Fibroblast of the conjunctiva (primary cell): ENCODE data around the gene IL20.

ENCODE experiments used
- DNase-seq: peaks from one replicate; pipeline ENCODE4 v3.0.0-alpha.2; 2010; ENCODE audit warnings: low read depth

The IL20 gene

DNA sequence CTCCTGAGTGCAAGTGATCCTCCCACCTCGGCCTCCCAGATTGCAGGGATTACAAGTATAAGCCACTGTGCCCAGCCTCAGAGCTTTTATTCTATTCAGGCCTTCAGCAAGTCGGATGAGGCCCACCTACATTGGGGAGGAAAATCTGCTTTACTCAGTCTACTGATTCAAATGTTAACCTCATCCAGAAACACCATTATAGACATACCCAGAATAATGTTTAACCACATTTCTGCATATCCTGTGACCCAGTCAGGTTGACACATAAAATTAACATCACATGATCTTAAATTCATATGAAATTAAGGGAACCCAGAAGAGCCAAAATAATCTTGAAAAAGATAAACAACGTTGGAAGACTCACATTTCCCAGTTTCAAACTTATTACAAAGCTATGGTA lies 14.9 kb downstream of the IL20 start:
- no peak for DNase-seq

DNA sequence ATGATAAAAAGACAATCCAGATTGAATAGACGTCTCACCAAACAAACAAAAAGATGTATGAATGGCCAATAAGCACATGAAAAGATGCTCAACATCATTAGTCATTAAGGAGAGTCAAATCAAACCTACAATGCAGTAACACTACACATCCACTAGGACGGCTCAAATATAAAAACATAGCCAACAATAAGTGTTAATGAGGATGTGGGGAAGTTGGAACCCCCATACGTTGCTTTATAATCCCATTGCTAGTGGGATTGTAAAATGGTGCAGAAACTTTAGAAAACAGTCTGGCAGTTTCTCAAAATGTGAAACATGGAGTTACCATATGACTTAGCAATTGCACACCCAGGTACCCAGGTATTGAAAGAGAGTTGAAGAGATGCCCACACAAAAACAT lies 17.1 kb downstream of the IL20 start:
- DNase-seq = no peak

DNA sequence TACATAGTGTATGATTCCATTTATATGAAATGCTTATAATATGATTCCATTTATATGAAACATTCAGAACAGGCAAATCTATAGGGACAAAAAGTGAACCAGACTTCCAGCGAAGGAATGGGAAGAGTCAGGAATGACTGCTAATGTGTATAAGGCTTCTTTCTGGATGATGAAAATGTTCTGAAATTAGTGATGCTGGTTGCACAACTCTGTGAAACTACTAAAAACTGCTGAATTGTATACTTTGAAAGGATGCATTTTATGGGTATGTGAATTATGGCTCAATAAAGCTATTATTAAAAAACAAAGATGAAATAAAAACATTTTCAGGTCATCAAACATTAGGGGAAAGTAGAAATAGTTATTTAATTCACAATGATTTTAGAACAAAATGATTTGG lies 17.7 kb downstream of the IL20 start:
- DNase-seq = no peak

DNA sequence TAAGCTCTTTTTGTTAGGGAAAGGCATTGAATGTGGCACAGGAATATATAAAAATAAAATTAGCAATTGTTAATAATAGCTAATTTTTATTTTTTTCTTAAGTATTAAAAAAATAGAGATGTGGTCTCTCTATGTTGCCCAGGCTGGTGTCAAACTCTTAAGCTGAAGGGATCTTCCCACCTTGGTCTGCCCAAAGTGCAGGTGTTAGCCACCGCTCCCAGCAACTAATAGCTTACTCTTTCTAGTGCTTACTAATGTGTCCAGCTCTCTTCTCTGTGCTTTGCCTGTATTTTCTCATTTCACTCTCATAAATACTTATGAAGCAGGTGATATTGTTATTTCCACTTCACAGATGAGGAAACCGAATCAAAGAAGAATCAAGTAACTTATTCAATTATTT lies 18.5 kb downstream of the IL20 start:
- no peak for DNase-seq

DNA sequence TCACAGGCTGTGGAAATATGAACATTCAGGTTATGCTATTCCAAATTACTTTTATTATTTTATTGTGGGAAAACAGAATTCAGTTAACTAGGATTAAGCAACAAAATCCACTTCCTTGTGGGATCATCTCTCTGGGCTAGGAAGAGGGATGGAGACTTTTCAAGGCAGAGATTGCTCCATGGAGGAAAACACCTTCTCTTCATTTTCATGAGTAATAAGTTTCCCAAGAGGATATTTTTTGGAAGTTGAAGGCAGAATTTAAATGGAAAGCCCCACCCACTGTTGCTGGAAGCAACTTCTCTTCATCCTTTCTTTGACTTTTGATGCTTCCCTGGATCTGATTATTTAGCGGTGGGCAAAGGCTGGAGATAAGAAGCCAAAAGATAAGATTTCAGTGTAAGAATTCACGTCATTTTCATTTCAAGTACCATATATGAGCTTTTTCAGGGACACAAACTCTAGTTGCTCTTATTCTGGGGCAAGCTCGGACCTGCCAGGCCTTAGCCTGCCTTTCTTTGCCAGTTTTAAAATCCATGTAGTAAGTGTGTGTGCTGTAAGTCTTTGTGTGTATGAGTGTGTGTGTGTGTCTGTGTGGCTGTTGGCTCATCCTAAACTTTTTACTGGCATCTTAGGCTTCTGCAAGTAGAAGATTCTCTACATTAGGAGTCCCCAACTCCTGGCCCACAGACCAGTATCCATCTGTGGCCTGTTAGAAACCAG lies 20.1 kb downstream of the IL20 start:
- DNase-seq = no peak

DNA sequence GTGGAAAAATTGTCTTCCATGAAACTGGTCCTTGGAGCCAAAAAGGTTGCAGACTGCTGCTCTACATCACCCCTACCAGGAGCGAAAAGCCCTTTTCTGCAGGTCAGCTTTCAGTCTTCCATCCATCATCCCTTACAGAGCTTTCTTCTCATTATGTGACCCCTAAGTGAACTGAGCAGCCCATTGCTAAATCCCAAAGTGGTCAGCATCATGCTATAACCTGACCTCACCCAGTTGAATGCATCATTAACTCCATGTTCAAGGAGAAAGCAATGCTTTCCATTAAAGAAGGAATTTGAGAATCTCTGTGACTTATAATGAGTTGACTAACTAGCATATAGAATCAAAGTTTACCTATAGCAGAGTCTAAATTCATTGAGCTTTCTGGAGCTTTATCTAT lies 21.4 kb downstream of the IL20 start:
- no peak for DNase-seq

DNA sequence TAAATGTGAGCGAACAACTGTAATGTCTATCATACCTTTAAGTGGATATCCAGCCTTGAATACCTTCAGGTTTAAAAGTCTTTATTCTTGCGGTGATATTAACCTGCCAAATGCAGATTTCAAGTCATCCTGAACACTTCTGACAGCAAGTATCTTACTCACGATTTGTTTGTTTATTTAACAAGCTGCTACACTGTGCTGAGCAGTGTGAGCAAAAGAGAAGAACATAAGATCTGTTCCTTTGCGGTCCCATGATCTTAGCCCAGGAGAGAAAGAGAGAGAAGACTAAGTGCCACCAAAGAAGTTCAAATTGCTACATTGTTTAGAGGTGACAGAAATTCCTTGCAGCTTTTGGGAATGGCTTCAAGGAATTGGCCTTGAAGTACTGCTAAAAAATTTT lies 22.3 kb downstream of the IL20 start:
- no peak for DNase-seq

DNA sequence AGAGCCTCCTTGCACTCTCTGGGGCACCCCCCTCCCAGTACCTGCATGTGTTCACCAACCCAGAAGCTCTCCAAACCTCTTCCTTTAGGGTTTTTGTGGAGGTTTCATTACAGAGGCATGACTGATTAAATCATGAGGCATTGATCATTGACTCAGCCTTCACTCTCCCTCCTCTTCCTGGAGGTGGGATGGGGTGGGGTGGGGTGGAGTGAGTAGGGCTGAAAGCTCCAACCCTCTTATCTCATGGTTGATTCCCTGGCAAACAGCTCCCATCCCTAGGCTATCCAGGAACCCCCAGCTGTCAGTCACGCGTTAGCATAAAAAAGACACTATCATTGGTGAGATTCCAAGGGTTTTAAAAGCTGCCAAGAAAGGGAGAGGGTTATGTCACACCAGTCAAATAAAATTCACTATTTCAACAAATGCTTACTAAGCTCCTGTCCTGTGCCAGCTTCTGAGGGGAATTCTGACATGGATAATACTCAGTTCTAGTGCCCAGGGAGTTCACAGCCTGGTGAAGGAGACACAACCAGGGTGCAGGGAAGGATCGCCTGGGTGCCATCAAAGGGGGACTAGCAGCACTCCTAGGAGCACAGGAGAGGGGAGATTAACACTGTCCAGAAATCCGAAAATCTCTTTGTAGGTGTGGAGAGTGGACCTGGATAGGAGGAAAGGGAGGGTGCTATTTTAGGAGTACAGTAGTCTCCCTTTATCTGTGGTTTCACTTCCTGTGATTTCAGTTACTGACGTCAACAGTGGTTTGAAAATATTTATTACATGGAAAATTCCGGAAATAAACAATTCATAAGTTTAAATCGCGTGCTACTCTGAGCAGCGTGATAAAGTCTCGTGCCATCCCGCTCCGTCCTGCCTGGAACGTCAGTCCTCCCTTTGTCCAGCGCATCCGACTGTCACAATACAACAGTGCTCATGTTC lies 25.0 kb downstream of the IL20 start:
- no peak for DNase-seq

DNA sequence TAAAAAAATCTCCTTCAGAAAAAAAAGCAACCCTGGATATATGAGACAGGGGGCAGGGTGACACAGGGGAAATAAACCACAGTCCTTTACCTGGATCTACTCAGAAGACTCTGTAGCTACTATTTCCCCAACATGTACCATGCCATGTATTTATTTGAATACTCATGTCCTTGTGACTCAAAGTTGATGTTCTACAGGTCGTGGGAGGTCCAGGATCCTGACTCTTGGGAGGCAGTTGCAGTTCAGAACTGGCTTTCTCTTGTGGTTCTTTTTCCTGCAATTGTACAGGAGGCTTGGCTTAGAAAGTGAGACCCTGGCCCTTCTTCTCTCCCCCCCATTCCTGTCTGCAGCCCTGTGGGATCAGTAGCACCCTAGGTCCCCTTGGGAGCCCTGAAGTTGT lies 26.0 kb downstream of the IL20 start:
- DNase-seq = no peak

DNA sequence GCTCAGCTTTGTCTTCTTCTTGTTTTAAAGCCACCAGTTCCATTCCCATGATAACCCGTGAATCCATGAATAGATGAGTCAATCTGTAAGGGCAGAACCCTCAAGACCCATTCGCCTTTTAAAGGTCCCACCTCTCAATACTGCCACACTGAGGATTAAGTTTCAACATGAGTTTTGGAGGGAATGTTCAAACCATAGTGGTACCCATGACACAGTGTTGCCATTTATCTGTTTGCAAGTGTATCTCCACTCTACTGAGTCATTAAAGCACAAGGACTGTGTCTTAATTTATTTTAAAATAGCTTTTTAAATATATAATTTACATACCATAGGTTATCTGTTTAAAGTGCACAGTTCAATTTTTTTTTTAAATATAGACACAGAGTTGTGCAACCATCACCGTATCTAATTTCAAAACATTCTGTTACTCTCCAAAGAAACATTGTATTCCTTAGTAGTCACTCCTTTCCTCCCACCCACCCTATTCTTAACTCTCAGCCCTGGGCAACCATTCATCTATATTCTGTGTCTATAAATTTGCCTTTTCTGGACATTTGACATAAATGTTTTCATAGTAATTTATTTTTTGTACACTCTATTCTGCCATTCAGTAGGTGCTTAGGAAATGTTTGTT lies 27.0 kb downstream of the IL20 start:
- peak; percentile 41 for DNase-seq

DNA sequence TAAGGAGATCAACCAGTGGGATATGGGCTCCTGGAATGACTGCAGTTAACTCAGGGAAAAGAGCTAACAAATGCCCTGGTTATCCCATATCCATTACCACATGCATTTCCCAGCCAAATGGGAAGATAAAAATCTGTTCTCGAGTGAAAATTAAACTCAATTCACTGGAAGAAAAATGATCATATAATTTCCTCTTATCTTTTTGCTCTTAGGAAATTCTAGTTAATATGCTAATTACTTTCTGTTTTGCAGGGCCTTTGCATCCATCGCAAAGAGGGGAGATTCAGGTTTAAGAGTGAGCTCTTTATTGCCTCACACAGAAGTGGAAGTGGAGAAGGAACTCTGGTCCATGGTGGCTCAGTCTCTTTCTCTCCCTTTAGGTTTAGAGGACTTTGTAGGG lies 28.0 kb downstream of the IL20 start:
- no peak for DNase-seq

DNA sequence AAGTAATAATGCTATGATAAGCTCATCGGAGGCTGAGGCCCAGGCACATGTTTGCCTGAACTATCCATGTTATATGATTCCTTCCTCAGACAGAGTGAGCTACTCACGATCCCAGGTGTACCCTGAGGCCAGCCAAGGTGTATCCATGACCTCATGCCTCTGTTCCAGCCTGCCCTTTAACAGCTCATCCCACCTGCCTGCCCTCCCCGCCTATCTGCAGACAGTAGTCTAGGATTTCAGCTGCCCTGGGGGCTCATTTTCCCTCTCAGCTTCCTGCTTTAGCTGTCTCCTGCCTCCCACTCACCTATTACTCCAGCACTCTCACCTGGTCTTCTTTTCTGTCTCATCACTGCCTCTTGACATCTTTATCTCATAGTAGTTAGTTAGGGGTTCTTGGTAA lies 29.9 kb downstream of the IL20 start:
- DNase-seq = no peak

DNA sequence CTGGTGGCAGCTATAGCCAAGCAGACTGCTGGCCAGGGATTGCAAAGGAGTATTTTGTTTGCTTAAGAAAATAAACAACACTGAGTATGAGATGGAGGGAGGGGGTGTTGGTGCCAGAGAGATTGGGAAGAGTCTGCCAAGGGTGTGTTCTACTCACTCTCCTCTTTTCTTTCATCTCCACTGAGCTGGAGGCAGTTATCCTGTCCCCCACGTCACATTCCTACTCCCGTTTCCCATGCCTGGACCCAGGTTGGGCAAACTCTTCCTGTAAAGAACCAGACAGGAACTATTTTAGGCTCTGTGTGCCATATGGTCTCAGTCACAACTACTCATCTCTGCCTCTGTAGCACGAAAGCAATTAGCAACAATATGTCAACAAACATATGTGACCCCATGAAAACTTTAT lies 30.4 kb downstream of the IL20 start:
- DNase-seq = no peak

DNA sequence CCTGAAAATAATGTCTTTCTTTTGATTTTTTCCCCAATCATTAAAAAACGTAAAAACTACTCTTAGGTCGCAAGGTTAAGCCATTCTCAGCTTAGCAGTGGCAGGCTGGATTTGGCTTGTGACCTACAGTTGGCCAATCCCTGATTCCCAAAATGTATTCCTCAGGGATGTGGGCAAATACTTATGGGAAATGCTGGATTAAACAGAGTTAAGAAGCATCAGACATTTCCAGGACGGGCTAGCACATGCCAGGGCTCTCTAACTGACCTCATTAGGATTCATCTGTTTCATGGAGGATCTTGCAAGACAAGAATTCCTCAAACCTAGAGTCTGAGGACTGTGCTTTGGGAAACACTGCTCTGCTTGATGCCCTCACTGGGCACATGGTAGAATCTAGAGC lies 30.8 kb downstream of the IL20 start:
- no peak for DNase-seq

DNA sequence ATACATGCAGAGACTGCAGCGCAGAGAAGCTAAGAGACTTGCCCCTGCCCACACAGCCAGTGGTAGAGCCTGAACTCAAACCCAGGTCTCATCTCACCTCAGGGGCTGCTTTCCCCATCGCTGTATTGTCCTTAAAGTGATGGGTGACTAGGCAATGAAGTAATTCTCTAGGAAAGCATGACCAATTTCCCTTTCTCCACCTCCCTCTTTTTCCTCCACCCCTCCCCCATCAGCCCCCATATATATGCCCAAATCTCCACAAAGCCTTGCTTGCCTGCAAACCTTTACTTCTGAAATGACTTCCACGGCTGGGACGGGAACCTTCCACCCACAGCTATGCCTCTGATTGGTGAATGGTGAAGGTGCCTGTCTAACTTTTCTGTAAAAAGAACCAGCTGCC lies 31.8 kb downstream of the IL20 start, which contains the start of gene IL24:
Gene IL24, plus strand, starts transcription at position 269 of the 400 bp plus-strand sequence. CDS start 390 bp downstream, outside the sequence.
- DNase-seq = no peak

DNA sequence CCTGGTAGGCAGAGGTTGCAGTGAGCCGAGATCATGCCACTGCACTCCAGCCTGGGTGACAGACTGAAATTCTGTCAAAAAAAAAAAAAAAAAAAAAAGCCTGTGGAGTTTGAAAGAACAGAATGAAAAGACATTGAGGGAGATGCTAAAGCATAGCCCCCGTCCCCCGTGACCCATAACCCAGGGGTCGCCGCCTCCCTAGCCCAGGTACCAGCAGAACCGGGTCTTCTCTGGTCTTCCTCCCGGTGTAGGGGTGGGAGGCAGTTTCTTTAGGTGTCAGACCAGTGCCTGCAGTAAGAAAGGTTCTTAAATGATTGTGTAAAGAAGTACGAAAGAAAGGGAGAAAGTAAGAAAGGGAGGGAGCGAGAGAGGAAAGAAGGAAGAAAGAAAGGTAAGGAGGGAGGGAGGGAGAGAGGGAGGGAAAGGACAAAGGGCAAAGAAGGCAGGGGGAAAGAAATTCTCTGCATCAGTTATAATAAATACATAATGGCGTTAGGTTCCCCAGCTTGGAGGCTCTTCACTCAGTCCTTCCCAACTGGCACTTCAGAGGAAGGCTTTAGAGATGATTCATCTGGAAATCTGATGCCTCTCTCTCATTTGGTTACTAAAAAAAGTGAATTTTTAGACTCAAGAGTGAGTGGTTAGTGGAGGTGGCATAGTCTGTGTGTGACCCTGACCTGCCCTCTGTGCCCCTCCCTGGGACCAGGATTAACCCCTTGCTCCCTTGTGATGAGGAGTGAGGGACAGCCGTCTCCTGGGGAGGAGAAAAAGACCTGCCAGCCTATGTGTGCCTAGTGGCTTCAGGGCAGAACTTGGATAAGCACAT lies 32.9 kb downstream of the IL20 start:
- peak; percentile 27 for DNase-seq

DNA sequence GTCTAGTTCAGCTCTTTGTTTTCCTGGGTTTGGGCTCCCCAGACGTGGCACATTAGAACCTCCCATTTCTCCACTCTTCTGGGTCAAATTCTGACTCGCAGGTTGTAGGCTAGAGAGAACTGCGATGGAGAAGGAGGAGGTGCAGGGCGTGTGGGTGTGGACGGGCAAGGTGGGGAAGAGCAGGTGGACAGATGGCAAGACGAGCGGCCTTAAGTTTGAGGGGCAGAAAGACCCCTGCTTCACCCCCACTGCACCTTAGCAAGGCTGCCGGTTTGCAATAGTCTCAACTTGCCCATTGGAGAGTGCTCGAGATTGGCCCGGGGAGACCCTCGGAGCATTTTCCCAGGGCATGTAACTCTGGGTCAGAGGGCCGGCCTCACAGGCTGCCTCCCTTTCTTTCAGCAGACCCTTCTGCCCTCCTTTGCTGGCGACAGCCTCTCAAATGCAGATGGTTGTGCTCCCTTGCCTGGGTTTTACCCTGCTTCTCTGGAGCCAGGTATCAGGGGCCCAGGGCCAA lies 33.5 kb downstream of the IL20 start:
- no peak for DNase-seq

DNA sequence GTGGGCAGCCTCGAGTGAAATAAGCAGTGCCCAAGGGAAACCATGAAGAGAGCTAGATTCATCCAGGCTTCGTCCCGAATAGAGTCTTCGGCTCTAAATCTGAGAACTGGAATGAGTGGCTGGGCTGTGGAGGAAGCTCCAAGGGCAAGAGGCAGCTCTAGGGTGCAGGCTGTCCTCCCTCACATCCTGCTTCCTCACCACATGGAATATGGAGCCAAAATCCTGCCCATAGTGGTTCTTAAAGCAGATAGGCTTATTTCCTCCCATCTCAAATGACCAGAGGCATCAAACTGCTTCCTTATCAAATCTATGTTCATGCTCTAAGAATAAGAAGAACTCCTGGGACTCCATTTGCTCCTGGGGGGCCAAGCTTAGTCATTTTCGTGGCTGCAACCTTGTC lies 34.3 kb downstream of the IL20 start:
- no peak for DNase-seq

DNA sequence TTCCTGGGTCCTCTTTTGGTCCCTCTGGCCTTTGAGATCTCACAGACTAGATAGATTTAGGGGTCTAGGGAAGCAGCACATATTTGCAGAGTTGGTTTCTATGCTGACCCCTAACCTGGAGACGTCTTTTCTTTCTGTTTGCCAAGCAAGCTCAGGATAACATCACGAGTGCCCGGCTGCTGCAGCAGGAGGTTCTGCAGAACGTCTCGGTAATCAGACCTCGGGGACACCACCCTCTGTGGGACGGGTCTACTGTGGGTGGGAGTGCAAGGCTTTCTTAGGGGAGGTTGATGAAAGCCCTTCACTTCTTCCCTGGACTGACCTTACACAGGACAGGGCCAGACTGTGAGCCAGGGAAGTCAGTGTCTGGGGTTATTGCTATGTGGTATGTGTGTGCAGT lies 34.7 kb downstream of the IL20 start:
- no peak for DNase-seq

DNA sequence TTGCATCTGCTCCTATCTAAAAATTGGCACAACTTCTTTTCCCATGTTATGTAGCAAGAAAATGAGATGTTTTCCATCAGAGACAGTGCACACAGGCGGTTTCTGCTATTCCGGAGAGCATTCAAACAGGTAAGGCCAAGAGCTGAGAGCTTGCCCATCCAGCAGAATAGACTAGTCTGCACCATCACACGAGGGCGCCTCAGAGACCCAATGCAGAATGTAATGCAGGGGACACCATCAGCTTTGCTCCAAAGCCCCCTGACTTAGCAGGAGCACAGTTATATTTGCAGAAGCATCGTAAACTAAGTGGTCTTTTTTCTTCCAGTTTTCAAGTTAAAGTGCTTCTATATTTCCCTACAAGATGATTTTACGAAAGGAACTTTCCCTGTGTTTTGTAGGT lies 36.5 kb downstream of the IL20 start:
- no peak for DNase-seq

DNA sequence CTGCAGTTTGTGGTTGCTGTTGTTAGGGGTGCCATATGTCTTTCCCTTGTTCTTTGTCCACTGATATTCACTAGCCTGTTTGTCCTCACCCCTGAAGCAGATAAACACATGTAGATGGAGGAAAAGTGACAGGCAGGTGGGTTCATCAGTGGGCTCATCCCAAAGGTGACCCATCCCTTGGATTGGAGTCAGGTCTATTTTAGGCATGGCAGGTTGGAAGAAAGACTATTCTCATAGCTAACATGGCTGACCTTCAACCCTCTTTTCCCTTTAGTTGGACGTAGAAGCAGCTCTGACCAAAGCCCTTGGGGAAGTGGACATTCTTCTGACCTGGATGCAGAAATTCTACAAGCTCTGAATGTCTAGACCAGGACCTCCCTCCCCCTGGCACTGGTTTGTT lies 37.3 kb downstream of the IL20 start:
- DNase-seq = no peak

DNA sequence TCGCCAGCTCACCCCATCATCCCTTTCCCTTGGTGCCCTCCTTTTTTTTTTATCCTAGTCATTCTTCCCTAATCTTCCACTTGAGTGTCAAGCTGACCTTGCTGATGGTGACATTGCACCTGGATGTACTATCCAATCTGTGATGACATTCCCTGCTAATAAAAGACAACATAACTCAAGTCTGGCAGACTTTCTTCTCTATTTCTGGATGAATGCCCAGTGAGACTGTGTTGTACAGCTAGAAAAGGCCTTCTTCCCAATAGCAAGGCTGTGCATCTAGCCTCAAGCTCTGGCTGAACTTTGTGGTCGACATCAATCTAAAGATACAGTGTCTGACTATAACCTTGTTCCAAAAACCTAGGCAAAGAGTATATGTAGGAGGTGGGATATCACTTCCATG lies 38.3 kb downstream of the IL20 start:
- no peak for DNase-seq
